Peyer's patch (tissue), 4 donors: Measurements from ENCODE around the gene ANKLE2. TPM values are rescaled to one million over a fixed set of nuclear protein-coding genes. Genes with fewer than 3 reads are reported as not detected.

Experiments used
- DNase-seq, 3 donors: peaks; one replicate each; pipeline ENCODE4 v3.0.0-alpha.2; 2017 to 2019
- H3K27ac ChIP-seq, 4 donors: fragments of 200-600 bp; sonication (generic); one replicate each; pipeline ENCODE4 v1.5.1; 2016 to 2019
- H3K27me3 ChIP-seq, 2 donors: fragments of 200-600 bp; sonication (generic); one replicate each; pipeline ENCODE4 v1.5.1; 2019
- H3K36me3 ChIP-seq, 3 donors: fragments of 200-600 bp; sonication (generic); one replicate each; pipeline ENCODE4 v1.5.1; 2016 to 2019
- H3K4me1 ChIP-seq, 4 donors: fragments of 200-600 bp; sonication (generic); one replicate each; pipeline ENCODE4 v1.5.1; 2016 to 2019
- H3K4me3 ChIP-seq, 4 donors: fragments of 200-600 bp; sonication (generic); 1 replicate in 3 of 4; 2 replicates in 1 of 4; pipeline ENCODE4 v1.5.1; 2016 to 2019; ENCODE audit warnings: mild to moderate bottlenecking in 1 of 4
- H3K9me3 ChIP-seq, 4 donors: fragments of 200-600 bp; sonication (generic); one replicate each; pipeline ENCODE4 v1.5.1; 2016 to 2019; ENCODE audit warnings: mild to moderate bottlenecking in 1 of 4
- POLR2A ChIP-seq, 2 donors: fragments of 450-650 bp; IDR thresholded peaks; one replicate each; pipeline ENCODE4 v1.5.1; 2017; ENCODE audit warnings: antibody characterized with exemption in 2 of 2, mild to moderate bottlenecking in 2 of 2, moderate library complexity in 2 of 2
- total RNA-seq, 4 donors: library from RNA; depleted of rRNA; stranded (reverse); fragments of >200 nt; gene quantifications; one replicate each; pipeline ENCODE4 v1.1.0, GENCODE V29; 2016
- TF ChIP-seq, protein P1 (sequence below), 6 experiments: fragments of 450-650 bp in 4 of 6; fragments of 200-600 bp in 2 of 6; sonication (generic) in 1 of 6; IDR thresholded peaks; one replicate each; pipeline ENCODE4 v1.5.1; 2017 to 2019; ENCODE audit warnings: antibody characterized with exemption in 6 of 6, mild to moderate bottlenecking in 3 of 6, moderate library complexity in 1 of 6

Gene ANKLE2
- total RNA-seq, 4 donors from 2014 or later: 69.0 to 286 (median 133) TPM

- Histone ChIP-seq H3K36me3 (peaks cover 0 to 98% (median 6%) of the 10 kb centered on the region in 3 donors), H3K27ac (no peak overlapping the region), H3K27me3 (no peaks in the 10 kb centered on the region), H3K4me3 (no peak overlapping the region), H3K9me3 (no peaks in the 10 kb centered on the region), H3K4me1 (no peaks in the 10 kb centered on the region)
- no peak for DNase-seq
- TF ChIP-seq POLR2A (IDR thresholded peaks at IDR 0.05): no peak
- TF ChIP-seq, protein P1, sequence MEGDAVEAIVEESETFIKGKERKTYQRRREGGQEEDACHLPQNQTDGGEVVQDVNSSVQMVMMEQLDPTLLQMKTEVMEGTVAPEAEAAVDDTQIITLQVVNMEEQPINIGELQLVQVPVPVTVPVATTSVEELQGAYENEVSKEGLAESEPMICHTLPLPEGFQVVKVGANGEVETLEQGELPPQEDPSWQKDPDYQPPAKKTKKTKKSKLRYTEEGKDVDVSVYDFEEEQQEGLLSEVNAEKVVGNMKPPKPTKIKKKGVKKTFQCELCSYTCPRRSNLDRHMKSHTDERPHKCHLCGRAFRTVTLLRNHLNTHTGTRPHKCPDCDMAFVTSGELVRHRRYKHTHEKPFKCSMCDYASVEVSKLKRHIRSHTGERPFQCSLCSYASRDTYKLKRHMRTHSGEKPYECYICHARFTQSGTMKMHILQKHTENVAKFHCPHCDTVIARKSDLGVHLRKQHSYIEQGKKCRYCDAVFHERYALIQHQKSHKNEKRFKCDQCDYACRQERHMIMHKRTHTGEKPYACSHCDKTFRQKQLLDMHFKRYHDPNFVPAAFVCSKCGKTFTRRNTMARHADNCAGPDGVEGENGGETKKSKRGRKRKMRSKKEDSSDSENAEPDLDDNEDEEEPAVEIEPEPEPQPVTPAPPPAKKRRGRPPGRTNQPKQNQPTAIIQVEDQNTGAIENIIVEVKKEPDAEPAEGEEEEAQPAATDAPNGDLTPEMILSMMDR (IDR thresholded peaks at IDR 0.05): no peak
Observed at GRCh38 chr12:132740652-132741051, 21.0 kb downstream of the ANKLE2 start.

- Histone ChIP-seq H3K4me1 (no peaks in the 10 kb centered on the region), H3K27me3 (no peaks in the 10 kb centered on the region), H3K9me3 (no peaks in the 10 kb centered on the region), H3K27ac (no peak overlapping the region), H3K36me3 (peaks cover 0 to 98% (median 6%) of the 10 kb centered on the region in 3 donors), H3K4me3 (no peak overlapping the region)
- TF ChIP-seq POLR2A (IDR thresholded peaks at IDR 0.05): no peak
- TF ChIP-seq, protein P1 (IDR thresholded peaks at IDR 0.05): no peak
- DNase-seq: no peak
Observed at GRCh38 chr12:132740313-132740646, 21.4 kb downstream of the ANKLE2 start.

- H3K4me1 ChIP-seq: no peaks in the 10 kb centered on the region
- H3K9me3 ChIP-seq: no peaks in the 10 kb centered on the region
- H3K36me3 ChIP-seq: peaks cover 0 to 98% (median 6%) of the 10 kb centered on the region in 3 donors
- no peaks in the 10 kb centered on the region for H3K27me3 ChIP-seq
- TF ChIP-seq, protein P1 (IDR thresholded peaks at IDR 0.05): no peak
- no peak for TF ChIP-seq POLR2A (IDR thresholded peaks at IDR 0.05)
- no peak for DNase-seq
- H3K4me3 ChIP-seq: no peak overlapping the region
- H3K27ac ChIP-seq: no peak overlapping the region
Observed at GRCh38 chr12:132739600-132740312, 21.9 kb downstream of the ANKLE2 start.

GRCh38 chr12:132736913-132737312 lies 24.7 kb downstream of the ANKLE2 start:
- peaks cover 0 to 98% (median 4%) of the 10 kb centered on the region in 3 donors for H3K36me3 ChIP-seq
- H3K27me3 ChIP-seq: no peaks in the 10 kb centered on the region
- H3K4me3 ChIP-seq: no peak overlapping the region
- H3K27ac ChIP-seq: no peak overlapping the region
- no peak for TF ChIP-seq POLR2A (IDR thresholded peaks at IDR 0.05)
- TF ChIP-seq, protein P1 (IDR thresholded peaks at IDR 0.05): no peak
- no peaks in the 10 kb centered on the region for H3K4me1 ChIP-seq
- no peaks in the 10 kb centered on the region for H3K9me3 ChIP-seq
- DNase-seq: no peak

DNA sequence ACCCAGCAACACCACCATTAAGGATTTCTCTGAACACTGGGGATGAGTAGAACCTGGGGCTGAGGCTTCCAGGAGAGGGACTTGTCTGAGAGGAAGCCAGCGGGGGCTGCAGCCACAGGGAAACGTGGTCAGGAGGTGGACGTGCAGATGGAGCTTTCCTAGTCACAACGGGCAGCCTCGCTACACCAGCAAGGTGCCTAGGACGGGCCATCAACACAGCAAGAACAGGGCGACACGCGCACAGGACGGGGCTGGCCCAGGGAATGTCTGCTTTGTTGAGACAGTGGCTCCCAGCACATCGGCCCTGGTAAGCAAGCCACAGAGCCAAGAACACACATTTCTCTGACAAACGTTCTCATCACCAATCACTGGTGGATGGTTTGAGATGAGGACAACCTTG lies 25.3 kb downstream of the ANKLE2 start:
- Histone ChIP-seq H3K4me1 (no peaks in the 10 kb centered on the region), H3K27ac (no peak overlapping the region), H3K36me3 (peaks cover 0 to 98% (median 4%) of the 10 kb centered on the region in 3 donors), H3K4me3 (no peak overlapping the region), H3K27me3 (no peaks in the 10 kb centered on the region), H3K9me3 (no peaks in the 10 kb centered on the region)
- DNase-seq: no peak
- TF ChIP-seq POLR2A (IDR thresholded peaks at IDR 0.05): no peak
- TF ChIP-seq, protein P1 (IDR thresholded peaks at IDR 0.05): no peak
